Measurements from ENCODE around the gene DLGAP5.

The DLGAP5 gene

GRCh38 chr14:55191203-55192053 lies at the start of gene DLGAP5:
DLGAP5 (minus strand) TSS chr14:55191585; CDS start chr14:55189179, 2,406 bp downstream.
- peak; percentile 95 for DNase-seq

- no peak for DNase-seq
These were observed 49.3 kb upstream of the DLGAP5 start for GRCh38 chr14:55240526-55241178.

GRCh38 chr14:55239320-55239719 lies 47.9 kb upstream of the DLGAP5 start:
- DNase-seq, result no peak

DNA sequence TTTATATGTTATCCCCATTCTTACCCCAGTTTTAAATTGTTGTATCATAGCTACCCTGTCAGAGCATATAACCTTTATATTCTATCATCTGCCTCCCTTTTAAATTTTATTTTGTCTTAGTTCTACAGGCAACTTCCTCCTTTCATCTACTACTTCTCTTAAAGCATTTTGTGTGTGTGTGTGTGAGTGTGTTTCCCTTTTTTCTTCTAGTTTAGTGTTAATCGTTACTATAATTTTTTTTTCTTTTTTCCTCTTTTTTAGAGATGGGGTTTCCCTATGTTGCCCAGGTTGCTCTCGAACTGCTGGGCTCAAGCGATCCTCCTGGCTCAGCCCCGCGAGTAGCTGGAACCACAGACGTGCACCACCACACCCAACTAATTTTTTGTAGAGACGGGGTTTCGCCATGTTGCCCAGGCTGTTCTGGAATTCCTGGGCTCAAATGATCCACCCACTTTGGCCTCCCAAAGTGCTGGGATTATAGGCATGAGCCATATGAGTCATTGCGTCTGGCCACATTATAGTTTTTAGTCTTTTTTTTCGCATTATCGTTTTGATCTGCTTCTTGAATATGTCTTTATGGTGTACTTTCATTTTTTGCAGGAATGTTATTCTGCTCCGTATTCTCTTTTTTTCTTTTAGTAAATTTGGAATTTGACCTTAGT lies 46.8 kb upstream of the DLGAP5 start:
- peak; percentile 84 for DNase-seq

DNA sequence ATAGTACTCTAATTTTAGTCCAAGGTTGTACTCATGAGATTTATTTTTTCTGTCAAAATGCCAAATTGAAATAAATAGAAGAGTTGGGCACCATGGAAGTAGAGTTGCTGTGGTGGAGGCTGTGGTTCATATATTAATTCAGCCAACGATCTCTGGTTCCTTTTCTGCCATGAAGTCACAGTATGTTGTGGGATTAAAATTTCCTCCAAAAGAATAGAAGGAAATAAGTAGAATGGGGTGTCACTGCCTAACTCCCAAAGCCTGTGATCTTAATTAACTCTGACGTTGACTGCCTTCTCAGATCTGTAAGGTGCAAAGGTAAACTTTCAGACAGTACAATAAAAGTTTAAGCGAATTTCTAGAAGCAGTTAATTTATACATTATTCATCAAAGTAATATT lies 42.2 kb upstream of the DLGAP5 start:
- DNase-seq, result no peak

DNA sequence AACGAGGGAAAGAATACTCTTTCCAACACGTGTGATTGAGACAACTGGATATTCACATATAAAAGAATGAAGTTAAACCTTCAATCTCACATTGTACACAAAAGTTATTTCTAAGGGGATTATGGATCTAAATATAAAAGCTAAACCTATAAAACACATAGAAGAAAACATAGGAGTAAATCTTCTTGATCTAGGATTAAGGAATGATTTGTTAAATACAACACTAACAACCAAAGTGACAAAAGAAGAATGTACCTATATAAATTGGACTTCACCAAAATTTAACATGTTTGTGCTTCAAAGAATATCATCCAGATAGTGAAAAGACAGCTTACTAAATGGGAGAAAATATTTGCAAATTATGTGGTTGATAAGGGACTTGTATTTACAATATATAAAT lies 36.9 kb upstream of the DLGAP5 start:
- DNase-seq, result no peak

DNA sequence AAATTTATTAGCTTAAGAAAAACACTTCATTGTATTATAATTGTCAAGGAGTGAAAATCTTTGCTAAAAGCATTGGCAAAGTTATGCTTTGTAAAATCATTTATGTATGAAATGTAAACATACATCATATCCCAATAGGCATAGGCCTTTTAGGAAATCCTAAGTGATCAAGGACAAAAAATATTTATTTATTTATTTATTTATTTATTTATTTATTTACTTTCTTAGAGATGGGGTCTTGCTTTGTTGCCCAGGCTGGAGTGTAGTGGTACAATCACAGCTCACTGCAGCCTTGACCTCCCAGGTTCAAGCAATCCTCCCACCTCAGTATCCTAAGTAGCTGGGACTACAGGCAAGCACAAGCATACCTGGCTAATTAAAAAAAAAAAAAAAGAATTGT lies 32.0 kb upstream of the DLGAP5 start:
- DNase-seq, result no peak

DNA sequence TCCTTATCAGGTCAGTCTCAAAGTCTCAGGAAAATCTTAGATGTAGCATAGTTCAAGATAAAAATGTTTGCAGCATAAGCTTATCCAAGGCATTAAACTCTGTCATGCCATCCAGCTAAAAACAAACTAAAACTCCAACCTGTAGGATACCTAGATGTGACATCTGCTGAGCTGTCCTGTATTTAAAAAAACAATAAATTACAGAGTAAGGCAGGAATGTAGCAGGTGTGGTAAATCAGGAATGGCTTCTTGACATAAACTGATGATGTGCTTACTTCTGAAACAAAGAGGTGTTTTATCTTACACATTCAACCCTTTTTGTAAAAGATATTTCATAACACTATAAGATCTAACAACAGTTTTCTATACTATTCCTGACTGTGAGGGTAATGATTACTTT lies 30.6 kb upstream of the DLGAP5 start:
- DNase-seq, result no peak

DNA sequence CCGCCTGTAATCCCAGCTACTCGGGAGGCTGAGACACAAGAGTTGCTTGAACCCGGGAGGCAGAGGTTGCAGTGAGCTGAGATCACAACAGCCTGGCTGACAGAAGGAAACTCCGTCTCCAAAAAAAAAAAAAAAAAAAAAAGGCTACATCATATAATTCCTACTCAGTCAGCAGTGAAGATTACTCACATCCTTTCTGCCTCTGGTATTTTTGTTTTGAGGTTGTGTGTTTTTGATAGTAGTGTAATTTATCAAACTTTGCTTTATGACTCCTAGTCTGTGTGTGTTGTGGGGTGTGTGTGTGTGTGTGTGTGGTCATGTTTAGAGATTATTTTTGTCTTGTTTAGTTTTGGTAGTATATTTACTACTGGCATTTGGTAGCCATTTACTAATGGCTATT lies 29.8 kb upstream of the DLGAP5 start:
- DNase-seq, result no peak

- DNase-seq, result no peak
These were observed 28.8 kb upstream of the DLGAP5 start for GRCh38 chr14:55220230-55220629.

DNA sequence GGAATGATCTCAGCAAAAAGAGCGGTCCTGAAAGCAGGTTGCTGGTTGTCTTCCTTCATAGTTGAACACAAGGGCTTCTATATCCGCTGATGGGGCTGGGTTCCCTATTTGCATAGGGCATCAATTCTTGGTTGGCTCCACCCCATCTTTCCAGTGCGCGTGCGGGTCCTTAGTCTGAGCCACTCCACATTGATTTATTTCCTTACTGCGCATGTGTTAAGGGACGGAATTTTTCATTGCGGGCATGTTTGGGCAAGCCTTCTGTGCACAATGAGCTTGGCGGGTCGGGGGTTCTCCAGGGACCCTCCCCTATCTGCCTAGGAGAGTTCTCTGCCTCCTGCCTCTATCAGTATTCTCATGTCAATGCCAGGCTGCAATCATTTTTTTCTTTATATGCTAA lies 21.2 kb upstream of the DLGAP5 start:
- no peak for DNase-seq

- DNase-seq, result no peak
These were observed 16.4 kb upstream of the DLGAP5 start for GRCh38 chr14:55207832-55208231.

DNA sequence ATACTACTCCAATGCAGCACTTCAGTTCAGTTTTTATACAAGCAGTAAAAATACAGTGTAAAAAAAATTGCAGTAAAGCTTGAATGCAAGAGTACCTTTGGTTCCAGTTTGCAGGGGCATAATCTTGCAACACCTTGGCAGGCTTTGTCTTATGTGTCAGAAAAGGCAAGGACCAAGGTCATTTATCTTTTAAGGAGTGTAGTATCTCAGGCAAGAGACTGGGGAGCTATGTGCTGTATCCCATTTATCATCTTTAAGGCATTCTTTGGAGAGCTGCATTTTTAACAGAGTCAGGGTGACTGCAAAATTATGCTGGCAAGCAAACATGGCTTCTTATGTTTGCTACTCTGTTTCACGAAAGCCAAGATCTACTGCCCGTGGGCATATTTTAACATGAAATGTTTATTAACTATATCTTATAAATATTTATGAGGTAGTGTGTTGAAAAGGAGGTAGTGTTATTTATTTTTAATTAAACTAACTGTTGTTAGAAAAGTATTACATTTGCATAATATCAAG lies 14.8 kb upstream of the DLGAP5 start:
- no peak for DNase-seq

- no peak for DNase-seq
These were observed 10.1 kb upstream of the DLGAP5 start for GRCh38 chr14:55201219-55202101.

GRCh38 chr14:55200651-55201050 lies 9.3 kb upstream of the DLGAP5 start:
- DNase-seq, result no peak

GRCh38 chr14:55198749-55199148 lies 7.4 kb upstream of the DLGAP5 start:
- DNase-seq, result no peak

GRCh38 chr14:55194656-55195355 lies 3.4 kb upstream of the DLGAP5 start:
- no peak for DNase-seq

DNA sequence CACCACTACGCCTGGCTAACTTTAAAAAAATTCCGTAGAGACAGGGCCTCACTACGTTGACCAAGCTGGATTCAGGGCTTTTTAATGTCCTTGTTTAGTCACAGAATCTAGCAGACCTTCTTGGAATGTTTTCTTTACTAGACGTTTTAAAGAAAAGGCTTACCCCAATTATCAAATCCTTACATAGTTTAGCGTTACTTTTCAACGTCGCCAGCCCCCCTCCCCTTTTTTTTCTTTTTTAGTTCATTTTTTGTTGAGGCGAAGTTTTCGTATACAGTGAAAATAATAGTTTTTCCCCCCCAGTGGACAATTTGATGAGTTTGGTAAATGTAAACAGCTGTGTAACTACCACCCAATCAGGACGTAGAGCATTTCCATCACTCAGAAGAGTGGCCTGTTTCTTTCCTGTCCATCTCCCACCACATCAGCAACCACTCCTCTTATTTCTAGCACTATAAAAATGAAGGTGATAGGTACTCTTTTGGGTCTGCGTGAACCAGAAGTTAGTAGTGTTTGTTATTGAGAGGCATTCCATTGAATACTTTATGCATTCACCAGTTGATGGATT lies 753 bp upstream of the DLGAP5 start:
- DNase-seq, result no peak

GRCh38 chr14:55190906-55191202 lies 531 bp downstream of the DLGAP5 start:
- no peak for DNase-seq

DNA sequence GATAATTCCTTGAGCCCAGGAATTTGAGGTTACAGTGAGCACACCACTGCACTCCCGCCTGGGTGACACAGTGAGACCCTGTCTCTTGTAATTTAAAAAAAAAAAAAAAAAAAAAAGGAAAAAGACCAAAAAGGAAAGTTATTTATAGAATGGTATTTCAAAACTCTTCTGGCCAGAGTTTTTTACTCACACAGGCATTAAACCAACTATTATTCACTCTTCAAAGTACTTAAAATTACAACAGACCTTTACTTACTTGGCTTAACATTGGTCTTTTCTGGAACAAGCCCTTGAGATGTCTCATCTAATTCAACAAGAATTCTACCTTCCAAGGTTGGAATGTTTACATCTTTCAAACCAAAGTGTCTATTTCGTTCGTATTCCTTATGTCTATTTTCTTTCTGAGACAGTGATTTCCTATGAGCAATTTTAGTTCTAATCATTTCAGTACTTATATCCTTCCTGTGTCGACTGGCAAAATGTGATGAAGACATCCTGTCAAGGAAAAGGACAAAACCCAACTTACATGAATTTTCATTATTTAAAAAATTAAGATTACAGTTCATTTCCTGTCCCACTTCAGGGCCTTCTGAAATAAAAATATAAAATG lies 2.6 kb downstream of the DLGAP5 start:
- no peak for DNase-seq

DNA sequence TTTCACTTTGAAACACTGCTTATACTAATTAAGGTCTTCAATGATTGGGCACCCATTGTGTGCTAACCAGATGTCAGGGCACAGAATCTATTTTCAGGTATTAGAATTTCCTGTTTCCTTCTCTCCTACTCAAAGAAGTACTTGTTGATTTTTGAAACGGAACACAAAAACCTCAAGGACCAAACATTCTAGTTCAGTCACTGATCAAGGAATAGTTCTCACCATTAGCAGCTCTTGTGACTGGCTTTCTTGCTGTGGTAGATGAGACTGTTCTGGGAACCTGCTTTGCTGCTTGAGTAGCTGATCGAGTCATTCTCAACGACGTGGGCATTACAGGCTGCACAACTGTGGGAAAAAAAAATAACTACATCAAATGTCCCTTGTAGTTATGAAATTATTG lies 11.0 kb downstream of the DLGAP5 start:
- no peak for DNase-seq

Data from inflammatory macrophage treated with lipopolysaccharide for 4 hours (primary cell).